GM19193 (cell line): ENCODE measurements around the gene AKAIN1.

Source experiments
- POLR2A ChIP-seq: IDR thresholded peaks from 4 replicates; pipeline ENCODE4 v1.6.1; 2011; ENCODE audit not compliant: insufficient read depth, insufficient read length; ENCODE audit errors: extremely low read depth

Gene AKAIN1

GRCh38 chr18:5197032-5197434 lies at the start of gene AKAIN1:
Gene AKAIN1 (minus strand): TSS chr18:5197257. CDS start chr18:5197053, 204 bp downstream.
- TF ChIP-seq POLR2A: no peak

- no peak for TF ChIP-seq POLR2A
Observed at GRCh38 chr18:5244941-5245340, 47.9 kb upstream of the AKAIN1 start.

- no peak for TF ChIP-seq POLR2A
Observed at GRCh38 chr18:5239447-5239846, 42.4 kb upstream of the AKAIN1 start.

GRCh38 chr18:5238371-5238976 lies 41.4 kb upstream of the AKAIN1 start:
- TF ChIP-seq POLR2A: no peak

GRCh38 chr18:5237723-5238370 lies 40.8 kb upstream of the AKAIN1 start:
- TF ChIP-seq POLR2A: peak; percentile 85

- no peak for TF ChIP-seq POLR2A
Observed at GRCh38 chr18:5237083-5237722, 40.1 kb upstream of the AKAIN1 start.

GRCh38 chr18:5214583-5215351 lies 17.7 kb upstream of the AKAIN1 start:
- TF ChIP-seq POLR2A: no peak

- no peak for TF ChIP-seq POLR2A
Observed at GRCh38 chr18:5207471-5208150, 10.6 kb upstream of the AKAIN1 start.

- no peak for TF ChIP-seq POLR2A
Observed at GRCh38 chr18:5198311-5198710, 1.3 kb upstream of the AKAIN1 start.

- no peak for TF ChIP-seq POLR2A
Observed at GRCh38 chr18:5197461-5197860, 404 bp upstream of the AKAIN1 start.

- no peak for TF ChIP-seq POLR2A
Observed at GRCh38 chr18:5196253-5197031, 615 bp downstream of the AKAIN1 start.

GRCh38 chr18:5195656-5196055 lies 1.4 kb downstream of the AKAIN1 start:
- no peak for TF ChIP-seq POLR2A

GRCh38 chr18:5180254-5180653 lies 16.8 kb downstream of the AKAIN1 start:
- no peak for TF ChIP-seq POLR2A

GRCh38 chr18:5178519-5178918 lies 18.5 kb downstream of the AKAIN1 start:
- no peak for TF ChIP-seq POLR2A
